HUDEP-2 (cell line): ENCODE measurements around the gene SHISA6.

Experiments used
- DNase-seq, 76 experiments: peaks; one replicate each; lab custom pipeline; 2025; ENCODE audit not compliant: unreplicated experiment in 76 of 76; lab: John Stamatoyannopoulos, UW

The SHISA6 gene

DNA sequence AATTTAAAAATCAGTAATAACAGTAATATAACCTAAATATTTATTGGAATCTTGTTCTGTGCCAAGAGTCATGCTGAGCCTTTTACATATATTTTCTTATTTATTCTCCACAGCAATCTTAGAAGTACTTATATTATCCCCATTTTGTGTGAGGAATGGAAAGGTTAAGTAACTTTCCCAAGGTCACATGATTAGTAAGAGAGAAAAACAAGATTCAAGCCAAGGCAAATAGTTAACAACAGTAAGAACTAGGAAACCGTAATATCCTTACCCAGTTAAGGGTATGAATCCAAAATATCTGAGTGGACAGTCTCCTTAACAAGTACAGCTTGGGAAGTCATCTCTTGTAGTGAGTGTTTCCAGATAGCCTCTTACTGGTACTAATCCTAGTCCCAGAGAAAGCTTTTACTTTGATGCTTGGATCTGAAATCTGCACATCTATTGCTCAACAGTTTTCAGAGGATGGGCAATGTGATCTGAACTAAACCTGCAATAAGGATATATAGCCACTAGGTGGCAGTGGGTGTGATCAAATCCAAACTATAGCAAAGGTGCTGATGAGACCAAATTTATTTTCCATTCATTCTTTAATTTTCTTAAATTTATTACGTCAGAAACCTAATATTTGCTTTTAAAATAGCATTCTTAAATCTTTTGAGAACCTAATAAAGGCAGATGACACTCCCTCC is 23.3 kb downstream of the SHISA6 start:
- peak in 6 of 76 experiments; percentile 1 to 20 (median 3) for DNase-seq

DNA sequence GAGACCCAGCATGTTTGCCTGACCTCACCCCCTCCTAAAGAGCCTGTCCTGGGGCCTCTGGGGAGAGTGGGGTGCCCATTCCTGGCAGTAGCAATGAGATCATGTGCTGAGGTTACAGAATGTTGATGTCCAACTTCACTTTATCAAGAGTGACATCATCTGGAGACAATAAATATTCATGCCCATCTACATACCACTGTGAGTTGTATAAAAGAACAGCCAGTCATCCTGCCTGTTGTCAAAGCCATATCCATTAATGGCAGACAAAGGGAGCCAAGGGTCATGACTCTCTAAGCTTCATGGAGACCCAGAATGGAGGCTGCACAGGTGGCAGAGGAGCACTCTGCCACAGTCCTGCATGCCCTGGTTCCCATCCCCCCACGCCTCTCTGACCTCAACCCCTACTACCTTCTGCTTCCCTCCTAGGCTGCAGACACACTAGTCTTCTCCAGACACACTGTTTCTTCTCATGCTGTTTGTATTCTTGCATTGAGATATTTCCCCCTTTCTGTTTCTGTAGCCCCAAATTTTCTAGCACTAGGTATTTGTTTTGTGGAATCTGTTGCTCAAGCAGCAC is 27.1 kb downstream of the SHISA6 start:
- DNase-seq, result no peak

DNA sequence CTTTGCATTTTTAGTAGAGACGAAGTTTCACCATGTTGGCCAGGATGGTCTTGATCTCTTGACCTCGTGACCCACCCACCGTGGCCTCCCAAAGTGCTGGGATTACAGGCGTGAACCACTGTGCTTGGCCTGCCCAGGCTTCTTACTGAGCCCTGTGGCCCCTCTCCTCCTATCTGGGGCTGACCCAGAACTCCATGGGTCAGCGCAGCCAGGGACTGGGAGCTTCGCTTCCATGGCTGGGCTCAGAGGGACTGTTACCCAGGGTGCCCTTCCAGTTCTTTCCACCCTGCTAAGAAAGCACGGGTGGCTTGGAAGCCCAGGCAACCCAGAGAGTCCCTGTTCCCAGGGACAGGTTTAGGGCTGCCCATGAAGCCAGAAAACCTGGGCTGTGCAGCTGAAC is 28.2 kb downstream of the SHISA6 start:
- DNase-seq, result no peak

DNA sequence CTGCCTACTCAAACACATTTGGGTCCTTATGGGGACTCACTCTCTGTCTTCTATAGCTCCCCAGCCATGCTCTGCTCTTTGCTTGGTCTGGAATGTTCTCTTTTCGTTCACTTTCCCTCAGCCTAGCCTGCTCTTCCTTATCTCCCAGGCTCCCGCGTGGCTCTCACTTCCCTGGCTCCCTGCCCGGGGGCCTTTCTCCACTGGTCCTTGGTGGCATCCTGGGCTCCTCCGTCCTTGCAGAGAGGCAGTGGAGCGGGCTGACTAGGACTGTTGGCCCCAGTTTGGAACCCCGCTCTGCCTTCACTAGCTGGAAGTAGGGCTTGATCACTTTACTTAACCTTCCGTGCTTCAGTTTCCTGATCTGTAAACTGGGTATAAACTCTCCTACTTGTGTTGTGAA is 31.2 kb downstream of the SHISA6 start:
- DNase-seq, result no peak

DNA sequence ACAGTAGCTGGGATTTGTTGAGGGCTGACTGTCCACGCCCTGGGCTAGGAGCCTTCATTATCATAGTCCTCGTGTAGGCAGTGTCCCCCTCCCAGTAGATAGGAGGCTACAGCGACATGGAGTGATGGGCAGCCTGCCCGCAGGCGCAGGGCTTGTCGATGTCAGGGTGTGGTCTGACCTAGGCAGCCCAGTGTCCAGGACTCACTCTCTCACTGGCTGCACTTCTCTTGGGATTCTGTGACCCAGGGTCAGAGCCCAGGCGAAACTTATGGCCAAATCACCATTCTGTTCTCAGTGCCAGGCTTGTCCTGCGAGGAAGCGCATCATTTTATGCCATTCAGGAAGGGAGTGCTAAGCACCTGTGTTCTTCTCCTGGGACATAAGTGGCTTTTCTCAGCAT is 32.6 kb downstream of the SHISA6 start:
- no peak for DNase-seq

DNA sequence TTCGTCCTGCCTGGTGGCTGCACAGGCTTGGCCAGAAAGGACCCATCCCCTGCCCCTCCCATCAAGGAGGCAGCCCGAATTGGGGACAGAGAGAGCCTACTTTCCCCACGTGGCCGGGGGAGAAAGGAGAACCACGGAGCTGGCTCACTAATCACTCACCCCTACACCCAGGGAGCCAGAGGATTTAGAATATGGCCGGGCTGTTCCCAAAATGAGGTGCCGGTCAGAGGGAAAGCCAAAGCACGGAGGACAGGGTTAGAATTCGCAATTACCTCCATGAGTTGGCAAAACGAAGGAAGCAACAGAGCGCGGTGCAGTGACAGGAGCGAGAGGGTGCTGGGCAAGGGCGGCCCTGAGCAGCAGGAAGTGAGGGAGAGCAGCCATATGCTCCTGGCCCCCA is 33.1 kb downstream of the SHISA6 start:
- no peak for DNase-seq

DNA sequence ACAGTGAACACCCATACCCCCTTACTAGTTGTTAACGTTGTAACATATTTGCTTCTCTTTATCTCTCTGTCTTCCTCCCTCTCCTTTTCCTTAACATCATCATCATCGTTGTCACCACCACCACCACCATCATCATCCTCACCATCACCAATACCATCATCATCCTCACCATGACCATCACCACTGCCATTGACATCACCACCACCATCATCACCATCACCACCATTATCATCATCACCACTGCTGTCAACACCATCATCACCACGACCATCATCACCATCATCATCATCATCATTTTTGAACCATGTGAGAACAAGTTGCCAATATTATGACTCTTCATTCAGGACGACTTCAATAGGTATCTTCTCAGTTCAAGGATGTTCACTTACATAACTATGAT is 35.5 kb downstream of the SHISA6 start:
- no peak for DNase-seq

DNA sequence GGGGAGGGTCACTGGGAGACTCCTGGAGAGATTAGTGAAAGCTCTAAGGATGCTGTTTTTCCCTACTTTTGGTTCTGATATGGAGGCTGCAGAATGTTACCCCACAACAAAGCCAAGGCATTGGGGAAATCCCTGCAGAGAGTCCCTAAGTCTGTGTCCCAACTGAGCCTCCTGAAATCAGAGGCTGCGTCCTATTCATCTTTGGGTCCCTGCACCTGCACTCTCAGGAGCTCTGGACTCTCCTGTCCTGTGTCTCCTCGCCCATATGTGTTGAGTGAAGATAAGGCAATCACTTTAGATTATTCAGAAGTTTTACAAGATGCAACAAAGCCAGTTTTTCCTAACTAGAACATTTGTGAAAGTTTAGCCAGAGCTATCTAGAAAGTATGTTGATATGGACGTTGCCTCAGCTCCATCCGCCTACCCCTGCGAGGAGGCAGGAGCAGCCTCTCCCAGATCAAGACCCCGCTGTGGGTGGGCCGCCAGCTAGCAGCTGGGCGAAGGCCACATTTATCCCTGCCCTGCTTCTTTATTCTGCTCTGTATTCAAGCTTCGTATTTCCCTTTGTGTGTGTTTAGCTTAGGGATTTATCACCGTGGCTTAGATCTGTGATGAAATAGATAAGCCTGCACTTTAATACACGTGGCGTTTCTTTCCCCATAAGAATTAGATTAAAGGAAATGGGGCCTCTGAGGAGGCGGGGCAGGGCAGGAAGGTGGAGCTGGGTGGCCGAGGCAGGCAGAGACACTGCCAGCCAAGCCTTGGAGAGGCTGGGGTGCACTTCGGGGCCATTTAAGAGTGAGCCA is 37.4 kb downstream of the SHISA6 start:
- DNase-seq, result no peak

DNA sequence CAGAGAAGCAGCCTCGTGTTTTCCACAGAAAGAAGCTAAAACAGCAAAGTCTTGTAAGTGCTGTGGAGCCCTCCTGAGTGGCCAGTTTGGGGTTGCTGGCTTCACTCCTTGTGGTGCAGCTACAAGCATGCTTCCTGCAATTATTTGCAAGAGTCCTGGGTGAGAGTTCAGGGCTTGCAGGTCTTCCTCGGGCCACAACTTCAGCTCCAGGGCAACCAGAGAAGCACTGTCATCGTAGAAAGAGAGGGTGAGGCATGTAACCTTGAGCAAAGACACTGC is 37.9 kb downstream of the SHISA6 start:
- DNase-seq, result no peak

DNA sequence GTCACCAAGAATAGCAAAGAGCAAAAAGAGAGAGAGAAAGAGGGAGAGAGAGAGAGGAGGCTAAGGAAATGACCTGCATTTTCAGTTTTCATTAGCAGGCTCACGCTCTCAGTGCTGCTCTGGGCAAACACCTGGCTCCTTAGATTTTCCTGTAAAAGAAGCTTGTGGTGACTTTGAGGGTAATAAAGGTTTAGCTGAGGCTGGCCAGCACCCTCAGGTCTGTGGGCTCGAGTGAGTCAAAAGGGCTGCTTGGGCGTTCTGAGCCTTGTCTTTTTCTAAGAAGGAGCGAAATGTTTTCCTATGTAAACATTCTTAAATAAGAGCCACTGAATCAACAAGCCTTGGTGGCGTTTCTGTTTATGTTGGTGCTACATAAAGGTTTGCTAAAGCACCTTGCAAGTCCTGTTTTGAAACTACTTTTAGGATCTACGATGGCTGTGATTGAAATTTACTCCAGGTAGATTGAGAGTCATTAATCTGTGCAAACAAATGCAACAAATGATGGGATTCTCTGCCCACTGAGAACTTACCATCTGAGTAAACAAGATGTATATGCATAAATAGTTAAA is 38.8 kb downstream of the SHISA6 start:
- no peak for DNase-seq

DNA sequence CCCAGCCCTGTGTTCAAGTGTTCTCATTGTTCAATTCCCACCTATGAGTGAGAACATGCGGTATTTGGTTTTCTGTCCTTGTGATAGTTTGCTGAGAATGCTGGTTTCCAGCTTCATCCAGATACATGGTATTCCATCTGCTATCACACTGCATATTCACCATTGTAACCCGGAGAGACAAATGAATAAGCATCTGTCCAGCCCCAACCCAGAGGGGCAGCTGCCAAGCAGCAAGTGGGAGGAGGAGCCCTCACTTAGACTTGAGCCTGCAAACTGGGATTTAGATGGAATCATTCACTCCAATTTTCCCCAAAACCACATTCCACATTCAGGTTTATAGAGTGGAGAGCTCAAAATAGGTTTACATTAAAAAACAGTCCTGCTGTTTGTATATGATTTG is 41.6 kb downstream of the SHISA6 start:
- no peak for DNase-seq

DNA sequence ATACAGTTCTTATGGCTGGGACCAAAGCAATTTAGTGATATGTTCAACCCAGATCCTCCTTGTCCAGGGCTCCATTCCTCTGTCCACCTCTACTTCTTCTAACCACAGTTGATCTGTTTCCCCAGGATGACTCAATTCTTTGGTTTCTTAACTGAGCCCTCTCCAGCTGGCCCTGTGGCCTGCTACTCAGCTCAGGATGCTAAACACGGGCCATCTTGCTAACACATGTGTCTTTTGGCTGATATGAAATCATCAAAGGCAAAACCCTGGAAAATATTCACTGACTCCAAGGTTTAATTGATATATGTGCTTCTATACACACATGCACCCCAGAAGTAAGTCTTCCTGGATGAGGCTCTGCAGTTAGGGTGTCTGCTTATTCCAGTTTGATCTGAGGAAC is 43.8 kb downstream of the SHISA6 start:
- DNase-seq, result no peak

DNA sequence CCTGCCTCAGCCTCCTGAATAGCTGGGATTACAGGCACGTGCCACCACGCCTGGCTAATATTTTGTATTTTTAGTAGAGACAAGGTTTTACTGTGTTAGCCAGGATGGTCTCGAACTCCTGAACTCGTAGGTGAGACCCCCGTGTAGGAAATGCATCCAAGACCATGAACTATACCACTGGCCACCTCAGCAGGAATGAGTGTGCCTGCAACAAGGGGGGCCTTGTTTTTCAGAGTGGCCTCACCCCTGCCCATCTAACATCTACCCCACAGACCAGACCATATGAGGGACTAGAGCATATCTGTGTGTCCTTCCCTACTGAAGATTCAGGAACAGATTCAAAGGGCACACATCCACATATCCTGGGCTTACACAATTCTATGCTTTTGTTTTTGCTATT is 44.9 kb downstream of the SHISA6 start:
- DNase-seq, result no peak

DNA sequence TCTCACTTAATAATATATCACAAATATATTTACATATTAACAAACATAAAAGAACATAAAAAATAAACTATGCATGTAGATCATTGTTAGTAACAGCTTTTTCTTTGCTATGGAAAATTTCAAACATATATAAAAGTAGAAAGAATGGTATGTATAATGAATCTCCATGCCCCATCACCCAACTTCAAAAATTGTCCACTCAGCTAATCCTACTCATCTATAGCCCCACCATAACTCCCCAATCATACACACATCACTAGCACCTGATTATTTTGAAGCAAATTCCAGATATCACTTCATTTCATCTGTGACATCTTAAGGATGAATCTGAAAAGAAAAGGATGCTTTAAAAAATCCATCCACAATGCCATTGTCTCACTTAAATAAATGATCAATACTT is 46.8 kb downstream of the SHISA6 start:
- DNase-seq, result no peak

DNA sequence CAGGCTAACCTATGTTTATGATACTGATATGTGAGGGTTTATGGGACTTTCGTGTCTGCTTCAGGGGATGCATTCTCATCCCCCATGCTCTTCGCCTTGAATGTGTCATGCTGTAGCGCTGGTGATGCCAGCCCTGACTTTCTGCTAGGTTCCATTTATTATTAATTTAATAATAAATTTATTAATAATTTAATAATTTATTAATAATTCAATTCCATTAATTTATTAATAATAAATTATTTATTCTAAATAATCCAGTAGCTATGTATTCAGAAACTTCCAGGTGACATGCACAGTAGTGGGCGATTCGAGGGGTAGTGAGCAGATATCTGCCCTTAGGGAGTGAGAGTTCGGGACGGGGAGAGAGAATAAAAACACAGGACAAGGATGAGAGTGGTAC is 49.8 kb downstream of the SHISA6 start:
- DNase-seq, result no peak

DNA sequence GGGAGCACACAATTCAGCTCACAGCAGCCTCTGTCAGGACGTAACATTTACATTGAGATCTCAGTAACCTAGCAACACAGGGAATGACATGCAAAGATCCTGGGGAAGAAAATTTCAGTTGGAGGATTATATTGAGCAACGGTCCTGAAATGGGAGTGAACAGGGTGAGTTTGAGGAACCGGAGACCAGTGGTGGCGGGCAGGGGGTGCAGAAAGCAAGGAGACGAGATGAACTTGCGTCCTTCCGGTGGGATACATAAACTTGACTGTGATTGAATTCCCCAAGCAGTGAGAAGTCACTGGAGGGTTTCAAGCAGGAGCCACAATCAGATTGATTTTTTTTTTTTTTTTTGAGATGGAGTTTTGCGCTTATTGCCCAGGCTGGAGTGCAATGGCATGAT is 51.5 kb downstream of the SHISA6 start:
- DNase-seq, result no peak

DNA sequence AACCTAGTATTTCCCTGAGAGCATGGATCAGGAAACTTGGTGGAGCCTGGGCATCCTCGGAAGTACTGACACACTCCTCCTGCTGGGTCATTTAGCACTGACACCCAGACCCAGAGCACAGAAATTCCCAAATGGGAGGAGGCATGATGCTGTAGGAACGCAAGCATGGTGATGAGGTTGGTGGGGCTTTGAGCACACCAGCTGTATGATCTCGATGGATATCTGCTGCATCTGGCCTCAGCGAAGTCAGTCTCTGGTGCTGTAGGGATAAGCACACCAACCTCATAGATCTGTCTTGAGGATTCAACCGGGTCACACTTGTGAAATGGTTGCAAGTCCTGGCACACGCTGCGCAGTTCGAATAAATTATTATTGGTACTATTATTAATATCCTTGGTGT is 52.5 kb downstream of the SHISA6 start:
- DNase-seq, result no peak

DNA sequence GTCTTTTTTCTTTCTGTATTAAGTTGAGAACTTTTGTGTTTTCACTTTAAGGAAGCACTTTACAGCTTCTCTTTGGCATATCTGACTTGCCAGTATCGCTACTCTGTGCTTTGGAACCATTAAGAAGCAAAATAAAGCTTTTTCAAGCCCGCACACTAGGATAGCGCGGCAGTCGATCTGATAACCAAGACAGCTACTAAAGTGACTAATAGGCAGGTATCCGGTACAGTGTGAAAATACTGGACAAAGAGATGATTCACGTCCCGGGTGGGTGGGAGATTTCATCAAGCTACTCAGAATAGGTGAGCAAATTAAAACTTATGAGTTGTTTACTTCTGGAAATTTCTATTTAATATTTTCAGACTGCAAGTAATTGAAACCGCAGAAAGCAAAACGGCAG is 53.8 kb downstream of the SHISA6 start:
- DNase-seq, result no peak

DNA sequence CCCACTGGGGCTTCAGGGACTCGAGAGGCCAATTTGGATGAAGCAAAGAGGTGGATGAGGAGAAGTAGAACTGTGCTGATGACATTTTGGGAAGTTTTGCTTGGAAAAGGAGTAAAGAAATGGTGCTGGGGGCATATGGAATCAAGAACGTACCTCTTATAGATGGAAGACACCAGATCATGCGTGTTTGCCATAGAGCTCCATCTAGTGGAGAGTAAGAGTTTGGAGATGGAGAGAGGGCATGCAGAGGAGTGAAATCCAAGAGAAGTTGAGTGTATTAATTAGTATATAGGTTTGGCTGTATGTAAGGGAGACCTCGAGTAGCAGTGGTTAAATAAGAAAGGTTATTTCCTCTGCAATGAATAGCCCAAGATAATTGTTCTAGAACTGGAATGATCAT is 56.0 kb downstream of the SHISA6 start:
- DNase-seq, result peak in 1 of 76 experiments; percentile 0

DNA sequence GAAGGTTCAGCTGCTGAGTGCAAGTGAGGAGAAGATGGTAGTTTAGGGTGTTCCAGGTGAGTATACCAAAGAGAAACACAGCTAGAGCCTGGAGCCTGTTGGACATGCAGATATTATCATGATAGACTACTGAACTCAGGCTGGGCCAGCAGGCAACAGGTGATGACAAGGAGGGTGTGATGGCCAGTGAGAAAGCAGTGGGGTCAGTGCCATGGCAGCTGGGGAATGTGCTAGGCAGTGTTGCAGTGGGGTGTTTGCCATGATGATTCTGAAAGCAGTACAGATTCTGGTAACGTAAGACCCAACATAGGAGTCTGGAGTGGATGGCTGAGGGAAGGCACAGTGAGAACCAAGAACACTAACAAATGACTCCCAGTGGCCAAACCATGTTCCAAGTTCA is 57.4 kb downstream of the SHISA6 start:
- no peak for DNase-seq

DNA sequence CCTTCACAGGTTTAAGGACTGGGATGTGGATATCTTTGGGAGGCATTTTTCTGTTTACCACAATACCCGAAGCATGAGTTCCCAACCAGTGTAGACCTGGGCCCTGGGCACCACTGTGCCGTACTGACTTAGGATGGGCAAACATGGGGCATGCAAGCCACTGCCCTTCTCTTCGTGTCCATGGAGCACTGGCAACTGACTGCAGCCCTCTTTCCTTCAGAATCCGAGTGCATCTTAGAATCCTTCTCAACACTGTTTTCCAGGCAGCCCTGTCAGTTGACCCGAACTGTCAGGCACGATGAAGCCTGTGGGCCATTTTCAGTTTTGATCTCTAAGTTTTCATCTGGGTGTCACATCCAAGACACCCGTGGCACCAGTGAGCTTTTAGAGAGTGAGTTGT is 59.2 kb downstream of the SHISA6 start:
- DNase-seq, result no peak

DNA sequence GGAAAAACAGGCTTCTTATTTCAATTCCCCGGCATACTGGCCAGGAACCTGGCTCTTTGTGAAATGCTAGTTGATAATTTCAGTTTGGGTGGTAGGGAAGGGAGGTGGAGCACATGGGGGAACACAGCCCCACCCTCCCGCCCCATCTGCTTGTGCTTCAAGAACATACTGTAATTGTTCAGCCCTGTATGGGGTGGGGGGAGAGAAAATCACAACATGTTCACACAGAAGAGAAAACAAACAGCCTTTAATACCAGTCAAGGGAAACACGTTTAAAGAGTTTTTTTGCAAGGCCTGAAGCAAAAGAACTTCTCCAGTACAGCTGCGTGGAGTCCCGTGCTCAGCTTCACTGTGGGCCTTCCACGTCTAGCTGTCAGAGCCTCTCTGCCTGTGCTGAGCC is 59.7 kb downstream of the SHISA6 start:
- DNase-seq, result no peak
